HepG2 (cell line): ENCODE measurements around the gene CYBC1. TPM values are rescaled to one million over a fixed set of nuclear protein-coding genes. Genes with fewer than 3 reads are reported as not detected.

ENCODE experiments used
- ATF7-NPFF ChIP-seq: sonication (generic); formaldehyde crosslinking; IDR thresholded peaks from 2 replicates; pipeline ENCODE4 v1.8.1; 2023; ENCODE audit warnings: mild to moderate bottlenecking, low read depth, missing genetic modification reagents, moderate library complexity
- ATRX ChIP-seq: sonication (generic); formaldehyde crosslinking; IDR thresholded peaks from 2 replicates; pipeline ENCODE4 v1.4.0; 2020; ENCODE audit warnings: missing genetic modification reagents, borderline replicate concordance
- CSRNP1 ChIP-seq: sonication (generic); formaldehyde crosslinking; IDR thresholded peaks from 2 replicates; pipeline ENCODE4 v1.8.1; 2023; ENCODE audit warnings: mild to moderate bottlenecking, missing genetic modification reagents
- MBNL3 ChIP-seq: fragments of 250-450 bp; sonication (Bioruptor Pico); conservative IDR thresholded peaks from 2 replicates; pipeline ENCODE4 v1.8.0; 2022; ENCODE audit warnings: mild to moderate bottlenecking, inconsistent platforms
- RBM39 ChIP-seq: fragments of 200-400 bp; formaldehyde crosslinking; IDR thresholded peaks from one replicate; pipeline ENCODE4 v1.6.1; 2018; ENCODE audit warnings: antibody characterized with exemption, mild to moderate bottlenecking, low read depth, low read length; ENCODE audit not compliant: poor library complexity, severe bottlenecking
- RNF219 ChIP-seq: sonication (generic); formaldehyde crosslinking; IDR thresholded peaks from 2 replicates; pipeline ENCODE4 v1.5.0; 2020; ENCODE audit warnings: mild to moderate bottlenecking, missing genetic modification reagents
- SRSF1 ChIP-seq: fragments of 200-400 bp; formaldehyde crosslinking; optimal IDR thresholded peaks from 2 replicates; pipeline ENCODE3; 2017; ENCODE audit warnings: mild to moderate bottlenecking, low read depth, low read length, moderate library complexity
- ZNF296 ChIP-seq: sonication (generic); formaldehyde crosslinking; conservative IDR thresholded peaks from 2 replicates; pipeline ENCODE4 v1.5.0; 2020; ENCODE audit warnings: mild to moderate bottlenecking, missing genetic modification reagents
- ZNF597 ChIP-seq: sonication (generic); formaldehyde crosslinking; IDR thresholded peaks from 2 replicates; pipeline ENCODE4 v1.5.0; 2020; ENCODE audit warnings: missing genetic modification reagents
- ZNF687 ChIP-seq: sonication (generic); formaldehyde crosslinking; IDR thresholded peaks from 2 replicates; pipeline ENCODE4 v1.5.1; 2020; ENCODE audit warnings: mild to moderate bottlenecking, missing genetic modification reagents, moderate library complexity
- ZSCAN22 ChIP-seq: sonication (generic); formaldehyde crosslinking; IDR thresholded peaks from 2 replicates; pipeline ENCODE4 v1.4.0; 2020; ENCODE audit warnings: mild to moderate bottlenecking, missing genetic modification reagents
- polyA plus RNA-seq, 8 experiments: library from polyadenylated mRNA; depleted of rRNA in 3 of 8; stranded (reverse) in 7 of 8; unstranded in 1 of 8; fragments of >200 nt; fragmentation: Illumina TruSeq in 4 of 8; extraction: Trizol in 4 of 8; gene quantifications; 2 replicates each; pipeline versions ENCODE4 v1.2.1 to v1.2.3, GENCODE V29; 2011 to 2016; ENCODE audit warnings: low read depth in 4 of 8, missing spikeins in 1 of 8, mixed read lengths in 1 of 8; ENCODE audit not compliant: insufficient read depth in 1 of 8
- total RNA-seq, 5 experiments: library from RNA; depleted of rRNA; stranded (reverse); fragments of >200 nt; fragmentation: Illumina TruSeq; extraction: Trizol; gene quantifications; 2 replicates each; pipeline ENCODE4 v1.2.3, GENCODE V29; 2016; ENCODE audit warnings: low read depth in 1 of 5
- TF ChIP-seq, protein P1 (sequence below): sonication (generic); formaldehyde crosslinking; IDR thresholded peaks from 2 replicates; pipeline ENCODE4 v1.4.0; 2020; ENCODE audit warnings: low read depth, mild to moderate bottlenecking, missing genetic modification reagents
- TF ChIP-seq, protein P2 (sequence below): sonication (generic); formaldehyde crosslinking; IDR thresholded peaks from 2 replicates; pipeline ENCODE4 v1.9.0; 2021; ENCODE audit warnings: missing genetic modification reagents, borderline replicate concordance

CYBC1 gene
- total and polyA plus RNA-seq, 2 of the 13 experiments (the other 11 are each of a cell fraction or from before 2014, with no cell fraction given): 43.4 to 44.1 TPM

- no peak for TF ChIP-seq MBNL3 (CRISPR knock-in tag)
- TF ChIP-seq, protein P1, sequence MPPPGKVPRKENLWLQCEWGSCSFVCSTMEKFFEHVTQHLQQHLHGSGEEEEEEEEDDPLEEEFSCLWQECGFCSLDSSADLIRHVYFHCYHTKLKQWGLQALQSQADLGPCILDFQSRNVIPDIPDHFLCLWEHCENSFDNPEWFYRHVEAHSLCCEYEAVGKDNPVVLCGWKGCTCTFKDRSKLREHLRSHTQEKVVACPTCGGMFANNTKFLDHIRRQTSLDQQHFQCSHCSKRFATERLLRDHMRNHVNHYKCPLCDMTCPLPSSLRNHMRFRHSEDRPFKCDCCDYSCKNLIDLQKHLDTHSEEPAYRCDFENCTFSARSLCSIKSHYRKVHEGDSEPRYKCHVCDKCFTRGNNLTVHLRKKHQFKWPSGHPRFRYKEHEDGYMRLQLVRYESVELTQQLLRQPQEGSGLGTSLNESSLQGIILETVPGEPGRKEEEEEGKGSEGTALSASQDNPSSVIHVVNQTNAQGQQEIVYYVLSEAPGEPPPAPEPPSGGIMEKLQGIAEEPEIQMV (CRISPR knock-in tag): peak; percentile 34; the same call in 1 of the 2 replicates
- peak; percentile 88 for TF ChIP-seq ZNF296 (CRISPR knock-in tag)
- TF ChIP-seq CSRNP1 (CRISPR knock-in tag): peak; percentile 97
- peak; percentile 81 for TF ChIP-seq ZNF687 (CRISPR knock-in tag)
- TF ChIP-seq SRSF1: no peak
- TF ChIP-seq ATRX (CRISPR knock-in tag): no peak
- peak; percentile 89; the same call in 1 of the 2 replicates for TF ChIP-seq RNF219 (CRISPR knock-in tag)
- peak; percentile 95 for TF ChIP-seq ATF7-NPFF (CRISPR knock-in tag)
- TF ChIP-seq RBM39: no peak
- 0 out of 2 replicates have a peak, but pooled peaks have one; percentile 41 for TF ChIP-seq ZSCAN22 (CRISPR knock-in tag)
- TF ChIP-seq, protein P2, sequence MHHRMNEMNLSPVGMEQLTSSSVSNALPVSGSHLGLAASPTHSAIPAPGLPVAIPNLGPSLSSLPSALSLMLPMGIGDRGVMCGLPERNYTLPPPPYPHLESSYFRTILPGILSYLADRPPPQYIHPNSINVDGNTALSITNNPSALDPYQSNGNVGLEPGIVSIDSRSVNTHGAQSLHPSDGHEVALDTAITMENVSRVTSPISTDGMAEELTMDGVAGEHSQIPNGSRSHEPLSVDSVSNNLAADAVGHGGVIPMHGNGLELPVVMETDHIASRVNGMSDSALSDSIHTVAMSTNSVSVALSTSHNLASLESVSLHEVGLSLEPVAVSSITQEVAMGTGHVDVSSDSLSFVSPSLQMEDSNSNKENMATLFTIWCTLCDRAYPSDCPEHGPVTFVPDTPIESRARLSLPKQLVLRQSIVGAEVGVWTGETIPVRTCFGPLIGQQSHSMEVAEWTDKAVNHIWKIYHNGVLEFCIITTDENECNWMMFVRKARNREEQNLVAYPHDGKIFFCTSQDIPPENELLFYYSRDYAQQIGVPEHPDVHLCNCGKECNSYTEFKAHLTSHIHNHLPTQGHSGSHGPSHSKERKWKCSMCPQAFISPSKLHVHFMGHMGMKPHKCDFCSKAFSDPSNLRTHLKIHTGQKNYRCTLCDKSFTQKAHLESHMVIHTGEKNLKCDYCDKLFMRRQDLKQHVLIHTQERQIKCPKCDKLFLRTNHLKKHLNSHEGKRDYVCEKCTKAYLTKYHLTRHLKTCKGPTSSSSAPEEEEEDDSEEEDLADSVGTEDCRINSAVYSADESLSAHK (CRISPR knock-in tag): peak; percentile 95
- no peak for TF ChIP-seq ZNF597 (CRISPR knock-in tag)
Observed at GRCh38 chr17:82414548-82415281, 35.8 kb downstream of the CYBC1 start (continued).
